K562 (cell line): ENCODE measurements around the gene ZBTB24. TPM values are rescaled to one million over a fixed set of nuclear protein-coding genes. Genes with fewer than 3 reads are reported as not detected.

Source experiments
- BRF1 ChIP-seq: IDR thresholded peaks from 3 replicates; pipeline ENCODE4 v1.6.1; 2011; ENCODE audit warnings: borderline replicate concordance, mild to moderate bottlenecking; ENCODE audit not compliant: insufficient read length; ENCODE audit errors: extremely low read depth
- HLTF ChIP-seq: fragments of 450-650 bp; IDR thresholded peaks from 2 replicates; pipeline ENCODE4 v1.6.1; 2016
- HMG20A ChIP-seq: fragments of 450-650 bp; formaldehyde crosslinking; conservative IDR thresholded peaks from 2 replicates; pipeline ENCODE4 v1.4.0; 2020; ENCODE audit warnings: mild to moderate bottlenecking, mixed read lengths
- HNRNPL ChIP-seq: fragments of 200-400 bp; formaldehyde crosslinking; IDR thresholded peaks from 2 replicates; pipeline ENCODE4 v1.6.1; 2017; ENCODE audit warnings: low read depth, mild to moderate bottlenecking, low read length
- IFI16 ChIP-seq: fragments of 250-450 bp; sonication (Bioruptor Pico); IDR thresholded peaks from 2 replicates; pipeline ENCODE4 v2.1.2; 2022; ENCODE audit warnings: mild to moderate bottlenecking, inconsistent platforms
- KDM4B ChIP-seq, 2 experiments: fragments of 450-650 bp in 1 of 2; sonication (generic) in 1 of 2; IDR thresholded peaks; 2 replicates each; pipeline ENCODE4 v1.6.1; 2016 to 2017; ENCODE audit warnings: borderline replicate concordance in 2 of 2, antibody characterized with exemption in 1 of 2, low read depth in 1 of 2, mild to moderate bottlenecking in 1 of 2
- KDM5B ChIP-seq: fragments of 200-600 bp; sonication (generic); IDR thresholded peaks from 2 replicates; pipeline ENCODE4 v1.6.1; 2012; ENCODE audit warnings: low read depth, mild to moderate bottlenecking, moderate library complexity, low read length, control low read depth, inconsistent platforms; ENCODE audit not compliant: insufficient replicate concordance
- NR2C1 ChIP-seq, 2 experiments: fragments of 450-650 bp; IDR thresholded peaks; 2 replicates each; pipeline ENCODE4 v1.6.1; 2017; ENCODE audit warnings: mild to moderate bottlenecking in 2 of 2, antibody characterized with exemption in 1 of 2, inconsistent platforms in 1 of 2, missing compliant biosample characterization in 1 of 2, missing genetic modification characterization in 1 of 2
- RBBP5 ChIP-seq: fragments of 200-600 bp; sonication (generic); IDR thresholded peaks from 2 replicates; pipeline ENCODE4 v1.6.1; 2012; ENCODE audit warnings: borderline replicate concordance, mild to moderate bottlenecking, low read length, control low read depth, inconsistent platforms; ENCODE audit not compliant: insufficient read depth, poor library complexity, severe bottlenecking
- SMARCE1 ChIP-seq: fragments of 450-650 bp; IDR thresholded peaks from 2 replicates; pipeline ENCODE4 v1.7.1; 2016; ENCODE audit warnings: mild to moderate bottlenecking
- ZBTB8A ChIP-seq: fragments of 450-650 bp; IDR thresholded peaks from 2 replicates; pipeline ENCODE4 v1.6.1; 2018; ENCODE audit warnings: mild to moderate bottlenecking, moderate library complexity; ENCODE audit not compliant: partially characterized antibody
- ZKSCAN1 ChIP-seq: fragments of 150-350 bp; IDR thresholded peaks from 2 replicates; pipeline ENCODE4 v1.6.1; 2016; ENCODE audit warnings: low read depth, low read length
- ZNF23 ChIP-seq: fragments of 250-450 bp; sonication (Bioruptor Pico); IDR thresholded peaks from 2 replicates; pipeline ENCODE4 v1.4.0; 2020; ENCODE audit warnings: mild to moderate bottlenecking
- ZNF644 ChIP-seq: fragments of 200-800 bp; sonication (Bioruptor generic); IDR thresholded peaks from 2 replicates; pipeline ENCODE4 v1.6.1; 2016; ENCODE audit warnings: low read depth, missing genetic modification characterization, missing compliant biosample characterization
- polyA plus RNA-seq, 8 experiments: library from polyadenylated mRNA; depleted of rRNA in 4 of 8; stranded (reverse) in 5 of 8; unstranded in 3 of 8; fragments of >200 nt; fragmentation: Nextera tagmentation in 2 of 8; fragmentation: Illumina TruSeq in 1 of 8; extraction: Ambion mirVana in 2 of 8; extraction: Trizol in 1 of 8; gene quantifications; 2 replicates each; pipeline versions ENCODE4 v1.2.1 to v1.2.3, GENCODE V29; 2011 to 2014; ENCODE audit warnings: inconsistent platforms in 1 of 8, missing spikeins in 1 of 8
- total RNA-seq, 7 experiments: library from RNA; depleted of rRNA in 6 of 7; stranded (reverse); fragments of >200 nt in 6 of 7; fragmentation: Illumina TruSeq in 2 of 7; extraction: Trizol in 2 of 7; gene quantifications; 2 replicates each; pipeline versions ENCODE4 v1.2.1 to v1.2.3, GENCODE V29; 2011 to 2021; ENCODE audit warnings: low replicate concordance in 1 of 7
- TF ChIP-seq, protein P1 (sequence below): fragments of 450-650 bp; formaldehyde crosslinking; IDR thresholded peaks from 2 replicates; pipeline ENCODE4 v1.4.0; 2022; ENCODE audit warnings: missing genetic modification characterization
- TF ChIP-seq, protein P2 (sequence below): fragments of 450-650 bp; formaldehyde crosslinking; IDR thresholded peaks from 2 replicates; pipeline ENCODE4 v1.4.0; 2020; ENCODE audit warnings: mild to moderate bottlenecking, moderate library complexity
- TF ChIP-seq, protein P3 (sequence below), 2 experiments: IDR thresholded peaks in 1 of 2; conservative IDR thresholded peaks in 1 of 2; 2 replicates each; pipeline ENCODE4 v1.6.1; 2016; ENCODE audit warnings: low read depth in 2 of 2, mild to moderate bottlenecking in 1 of 2, missing compliant biosample characterization in 1 of 2, missing genetic modification characterization in 1 of 2, moderate library complexity in 1 of 2
- TF ChIP-seq, protein P4 (sequence below): fragments of 250-450 bp; sonication (Bioruptor Pico); IDR thresholded peaks from 2 replicates; pipeline ENCODE4 v1.5.0; 2021; ENCODE audit warnings: mild to moderate bottlenecking, borderline replicate concordance

ZBTB24 gene
- total and polyA plus RNA-seq, 9 of the 15 experiments (the other 6 are each of a cell fraction or from before 2014, with no cell fraction given), result 2.0 to 16.7 (median 8.3) TPM

DNA sequence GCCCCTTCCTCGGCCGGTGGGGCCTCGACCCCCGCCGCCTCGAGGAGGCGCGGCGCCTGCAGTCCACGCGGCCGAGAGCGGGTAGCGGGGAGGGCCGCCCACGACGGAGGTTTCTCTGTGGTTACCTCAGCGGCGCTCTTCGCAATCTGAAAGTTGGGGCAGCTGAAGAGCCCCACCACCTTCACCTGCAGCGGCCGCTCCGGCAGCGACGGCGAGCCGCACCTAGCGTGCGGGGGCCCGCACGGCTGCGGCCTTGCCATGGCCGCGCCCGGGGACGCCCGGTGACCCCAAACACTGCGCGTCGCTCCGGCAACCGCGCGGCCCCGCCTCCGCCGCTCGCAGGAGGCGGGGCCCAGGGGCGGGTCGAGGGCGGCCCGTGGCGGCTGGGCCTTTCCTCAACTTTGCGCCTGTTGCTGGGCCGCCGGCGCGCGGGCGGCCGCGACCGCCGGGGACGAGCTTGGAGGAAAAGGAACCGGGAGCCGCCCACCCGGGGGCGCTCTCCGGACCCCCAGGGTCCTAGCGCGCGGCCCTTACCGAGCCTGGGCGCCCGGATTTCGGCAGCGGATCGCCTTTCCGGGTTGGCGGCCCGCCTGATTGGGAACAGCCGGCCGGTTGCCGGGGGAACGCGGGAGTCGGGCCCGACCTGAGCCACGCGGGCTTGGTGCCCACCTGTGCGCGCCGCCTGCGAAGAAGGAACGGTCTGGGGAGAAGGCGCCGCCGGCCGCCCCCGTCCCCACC is 42.5 kb downstream of the ZBTB24 start, which contains the start of the genes PPIL6 and SMPD2 (continued):
- TF ChIP-seq KDM5B, result peak; percentile 80
- TF ChIP-seq ZNF644 (tag), result peak; percentile 47; the same call in 1 of the 2 replicates
- TF ChIP-seq HMG20A (CRISPR knock-in tag), result no peak
- peak in 1 of 2 experiments; percentile 6; a peak in 1 of 4 replicates for TF ChIP-seq KDM4B (IDR thresholded peaks at IDR 0.05; ENCODE audit: borderline replicate concordance in 2 of 2, low read depth in 1 of 2)
- TF ChIP-seq, protein P1, sequence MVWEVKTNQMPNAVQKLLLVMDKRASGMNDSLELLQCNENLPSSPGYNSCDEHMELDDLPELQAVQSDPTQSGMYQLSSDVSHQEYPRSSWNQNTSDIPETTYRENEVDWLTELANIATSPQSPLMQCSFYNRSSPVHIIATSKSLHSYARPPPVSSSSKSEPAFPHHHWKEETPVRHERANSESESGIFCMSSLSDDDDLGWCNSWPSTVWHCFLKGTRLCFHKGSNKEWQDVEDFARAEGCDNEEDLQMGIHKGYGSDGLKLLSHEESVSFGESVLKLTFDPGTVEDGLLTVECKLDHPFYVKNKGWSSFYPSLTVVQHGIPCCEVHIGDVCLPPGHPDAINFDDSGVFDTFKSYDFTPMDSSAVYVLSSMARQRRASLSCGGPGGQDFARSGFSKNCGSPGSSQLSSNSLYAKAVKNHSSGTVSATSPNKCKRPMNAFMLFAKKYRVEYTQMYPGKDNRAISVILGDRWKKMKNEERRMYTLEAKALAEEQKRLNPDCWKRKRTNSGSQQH (CRISPR knock-in tag), result no peak
- peak; percentile 18; the same call in 1 of the 2 replicates for TF ChIP-seq HNRNPL
- no peak for TF ChIP-seq NR2C1 (IDR thresholded peaks at IDR 0.05)
- TF ChIP-seq NR2C1 (tag; IDR thresholded peaks at IDR 0.05), result 0 out of 2 replicates have a peak, but pooled peaks have one; percentile 27
- TF ChIP-seq, protein P2, sequence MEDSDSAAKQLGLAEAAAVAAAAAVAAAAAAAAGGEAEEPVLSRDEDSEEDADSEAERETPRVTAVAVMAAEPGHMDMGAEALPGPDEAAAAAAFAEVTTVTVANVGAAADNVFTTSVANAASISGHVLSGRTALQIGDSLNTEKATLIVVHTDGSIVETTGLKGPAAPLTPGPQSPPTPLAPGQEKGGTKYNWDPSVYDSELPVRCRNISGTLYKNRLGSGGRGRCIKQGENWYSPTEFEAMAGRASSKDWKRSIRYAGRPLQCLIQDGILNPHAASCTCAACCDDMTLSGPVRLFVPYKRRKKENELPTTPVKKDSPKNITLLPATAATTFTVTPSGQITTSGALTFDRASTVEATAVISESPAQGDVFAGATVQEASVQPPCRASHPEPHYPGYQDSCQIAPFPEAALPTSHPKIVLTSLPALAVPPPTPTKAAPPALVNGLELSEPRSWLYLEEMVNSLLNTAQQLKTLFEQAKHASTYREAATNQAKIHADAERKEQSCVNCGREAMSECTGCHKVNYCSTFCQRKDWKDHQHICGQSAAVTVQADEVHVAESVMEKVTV (CRISPR knock-in tag), result no peak
- TF ChIP-seq ZKSCAN1, result peak; percentile 11; the same call in 1 of the 2 replicates
- no peak for TF ChIP-seq ZBTB8A
- TF ChIP-seq BRF1, result no peak
- TF ChIP-seq, protein P3, sequence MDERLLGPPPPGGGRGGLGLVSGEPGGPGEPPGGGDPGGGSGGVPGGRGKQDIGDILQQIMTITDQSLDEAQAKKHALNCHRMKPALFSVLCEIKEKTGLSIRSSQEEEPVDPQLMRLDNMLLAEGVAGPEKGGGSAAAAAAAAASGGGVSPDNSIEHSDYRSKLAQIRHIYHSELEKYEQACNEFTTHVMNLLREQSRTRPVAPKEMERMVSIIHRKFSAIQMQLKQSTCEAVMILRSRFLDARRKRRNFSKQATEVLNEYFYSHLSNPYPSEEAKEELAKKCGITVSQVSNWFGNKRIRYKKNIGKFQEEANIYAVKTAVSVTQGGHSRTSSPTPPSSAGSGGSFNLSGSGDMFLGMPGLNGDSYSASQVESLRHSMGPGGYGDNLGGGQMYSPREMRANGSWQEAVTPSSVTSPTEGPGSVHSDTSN (CRISPR knock-in tag; IDR thresholded peaks at IDR 0.05; ENCODE audit: low read depth), result no peak
- TF ChIP-seq, protein P3 (tag; conservative IDR thresholded peaks at IDR 0.05; ENCODE audit: low read depth), result no peak
- TF ChIP-seq HLTF, result 0 out of 2 replicates have a peak, but pooled peaks have one; percentile 11
- TF ChIP-seq, protein P4, sequence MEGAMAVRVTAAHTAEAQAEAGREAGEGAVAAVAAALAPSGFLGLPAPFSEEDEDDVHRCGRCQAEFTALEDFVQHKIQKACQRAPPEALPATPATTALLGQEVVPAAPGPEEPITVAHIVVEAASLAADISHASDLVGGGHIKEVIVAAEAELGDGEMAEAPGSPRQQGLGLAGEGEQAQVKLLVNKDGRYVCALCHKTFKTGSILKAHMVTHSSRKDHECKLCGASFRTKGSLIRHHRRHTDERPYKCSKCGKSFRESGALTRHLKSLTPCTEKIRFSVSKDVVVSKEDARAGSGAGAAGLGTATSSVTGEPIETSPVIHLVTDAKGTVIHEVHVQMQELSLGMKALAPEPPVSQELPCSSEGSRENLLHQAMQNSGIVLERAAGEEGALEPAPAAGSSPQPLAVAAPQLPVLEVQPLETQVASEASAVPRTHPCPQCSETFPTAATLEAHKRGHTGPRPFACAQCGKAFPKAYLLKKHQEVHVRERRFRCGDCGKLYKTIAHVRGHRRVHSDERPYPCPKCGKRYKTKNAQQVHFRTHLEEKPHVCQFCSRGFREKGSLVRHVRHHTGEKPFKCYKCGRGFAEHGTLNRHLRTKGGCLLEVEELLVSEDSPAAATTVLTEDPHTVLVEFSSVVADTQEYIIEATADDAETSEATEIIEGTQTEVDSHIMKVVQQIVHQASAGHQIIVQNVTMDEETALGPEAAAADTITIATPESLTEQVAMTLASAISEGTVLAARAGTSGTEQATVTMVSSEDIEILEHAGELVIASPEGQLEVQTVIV (CRISPR knock-in tag), result no peak
- TF ChIP-seq ZNF23 (CRISPR knock-in tag), result no peak
- no peak for TF ChIP-seq SMARCE1
- peak; percentile 74 for TF ChIP-seq RBBP5
- TF ChIP-seq IFI16, result no peak
